Natural killer cell treated with Interleukin-12 subunit alpha and Interleukin-12 subunit beta and Interleukin-15 and Interleukin-18, amount 100 ng/mL, for 72 hours (primary cell): ENCODE results near the gene FAM193B. TPM values are rescaled to one million over a fixed set of nuclear protein-coding genes. Genes with fewer than 3 reads are reported as not detected.

ENCODE experiments used
- ATAC-seq, 2 donors: fragments of 150-1000 bp; cut with Tn5 transposase in 1 of 2; sonication (Bioruptor Pico), chemical (Tn5 transposase) in 1 of 2; 2 replicates each; pipeline ENCODE4 v1.10.0; 2021
- DNase-seq: peaks from one replicate; pipeline ENCODE4 v3.0.0; 2022; ENCODE audit warnings: low spot score
- H3K27ac Mint-ChIP-seq, 2 donors: 1 replicate in 1 of 2; 2 replicates in 1 of 2; pipeline ENCODE4 v1.8.0; 2022; ENCODE audit warnings: mixed read lengths in 2 of 2, mild to moderate bottlenecking in 1 of 2, moderate library complexity in 1 of 2
- H3K27me3 Mint-ChIP-seq, 2 donors: 1 replicate in 1 of 2; 2 replicates in 1 of 2; pipeline ENCODE4 v1.8.0; 2022; ENCODE audit warnings: mixed read lengths in 2 of 2
- H3K36me3 Mint-ChIP-seq: one replicate; pipeline ENCODE4 v1.8.0; 2022; ENCODE audit warnings: mixed read lengths
- H3K4me1 Mint-ChIP-seq, 2 donors: 1 replicate in 1 of 2; 2 replicates in 1 of 2; pipeline ENCODE4 v1.8.0; 2022; ENCODE audit warnings: low read depth in 2 of 2, mixed read lengths in 2 of 2, mild to moderate bottlenecking in 1 of 2
- H3K4me3 Mint-ChIP-seq: one replicate; pipeline ENCODE4 v1.8.0; 2022; ENCODE audit warnings: mixed read lengths
- H3K9me3 Mint-ChIP-seq: 2 replicates; pipeline ENCODE4 v1.8.0; 2022; ENCODE audit warnings: mixed read lengths
- total RNA-seq, 2 donors: library from RNA; stranded (reverse); gene quantifications; one replicate each; pipeline ENCODE4 v1.2.3, GENCODE V29; 2022

Gene FAM193B
- total RNA-seq, 2 donors from 2014 or later: 57.9 to 135 TPM

- Mint-ChIP-seq H3K27ac (no peak overlapping the region), H3K4me3 (no peak overlapping the region), H3K36me3 (no peaks in the 10 kb centered on the region), H3K4me1 (peaks cover 12% of the 10 kb centered on the region in 2 donors), H3K9me3 (no peaks in the 10 kb centered on the region), H3K27me3 (no peaks in the 10 kb centered on the region)
- ATAC-seq: no peak
- no peak for DNase-seq
Observed at GRCh38 chr5:177557796-177558195, 3.4 kb upstream of the FAM193B start.

DNA sequence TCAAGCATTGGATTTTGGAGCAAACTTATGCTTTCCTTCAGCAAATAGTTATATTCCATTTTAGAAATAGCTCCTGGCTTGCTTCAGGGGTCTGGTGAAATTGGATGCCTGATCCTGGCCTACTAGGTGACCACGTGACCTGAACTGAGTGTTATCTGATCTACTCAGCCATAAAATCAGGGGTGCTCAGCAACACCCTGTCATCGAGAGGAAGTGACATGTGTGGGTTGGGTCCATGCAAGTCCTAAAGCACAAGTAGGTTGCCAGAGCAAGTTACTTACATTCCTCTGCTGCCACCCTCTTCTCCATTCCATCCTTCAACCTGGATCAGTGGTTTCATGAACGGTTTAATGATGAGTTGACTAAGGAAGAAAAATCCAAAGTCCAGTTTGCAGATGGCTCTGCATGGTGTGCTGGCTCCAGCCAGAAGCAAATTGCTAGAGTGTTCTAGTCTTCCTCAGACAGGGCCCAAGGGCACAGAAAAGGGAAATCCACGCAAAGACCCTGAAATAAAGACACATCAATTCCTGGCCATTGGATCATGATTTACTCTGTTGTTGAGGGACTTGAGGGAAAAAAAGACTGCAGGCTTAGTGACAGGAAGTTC lies 2.8 kb upstream of the FAM193B start:
- no peak overlapping the region for H3K27ac Mint-ChIP-seq
- peaks cover 18 to 19% of the 10 kb centered on the region in 2 donors for H3K4me1 Mint-ChIP-seq
- H3K27me3 Mint-ChIP-seq: no peaks in the 10 kb centered on the region
- H3K4me3 Mint-ChIP-seq: no peak overlapping the region
- DNase-seq (no peak), ATAC-seq (no peak)
- peaks cover 2% of the 10 kb centered on the region for H3K36me3 Mint-ChIP-seq
- no peaks in the 10 kb centered on the region for H3K9me3 Mint-ChIP-seq

GRCh38 chr5:177555665-177556064 lies 1.3 kb upstream of the FAM193B start:
- H3K4me1 Mint-ChIP-seq: peaks cover 20 to 22% of the 10 kb centered on the region in 2 donors
- DNase-seq (no peak), ATAC-seq (no peak)
- no peak overlapping the region for H3K27ac Mint-ChIP-seq
- no peaks in the 10 kb centered on the region for H3K9me3 Mint-ChIP-seq
- peaks cover 6% of the 10 kb centered on the region for H3K36me3 Mint-ChIP-seq
- peak overlapping the region; percentile 92 for H3K4me3 Mint-ChIP-seq
- H3K27me3 Mint-ChIP-seq: no peaks in the 10 kb centered on the region

DNA sequence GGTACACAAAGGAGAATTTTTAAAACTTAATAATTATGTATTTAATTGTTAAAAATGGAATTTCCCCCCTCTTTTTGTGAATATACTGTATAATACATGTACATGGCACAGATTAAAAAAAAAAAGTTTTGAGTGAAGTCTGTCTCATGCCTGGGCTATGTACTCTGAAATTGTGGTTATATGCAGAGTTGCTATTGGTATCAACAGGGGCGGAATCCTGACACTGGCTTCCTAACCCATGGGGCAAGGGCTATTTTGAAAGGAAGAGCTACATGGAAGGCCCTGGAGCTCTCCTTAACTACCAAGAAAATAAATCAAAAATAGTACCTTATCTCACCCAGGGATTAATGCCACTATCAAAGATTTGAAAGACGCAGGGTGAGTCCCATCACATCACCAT lies 865 bp upstream of the FAM193B start:
- H3K4me1 Mint-ChIP-seq: peaks cover 20 to 24% of the 10 kb centered on the region in 2 donors
- H3K4me3 Mint-ChIP-seq: peak overlapping the region; percentile 92
- ATAC-seq: no peak
- no peaks in the 10 kb centered on the region for H3K9me3 Mint-ChIP-seq
- H3K27ac Mint-ChIP-seq: peak overlapping the region; percentile 80 to 94
- H3K36me3 Mint-ChIP-seq: peaks cover 6% of the 10 kb centered on the region
- DNase-seq: no peak
- H3K27me3 Mint-ChIP-seq: no peaks in the 10 kb centered on the region

GRCh38 chr5:177553671-177554429 lies 513 bp downstream of the FAM193B start:
- Mint-ChIP-seq H3K27ac (peak overlapping the region; percentile 80 to 94), H3K36me3 (peaks cover 6% of the 10 kb centered on the region), H3K4me3 (peak overlapping the region; percentile 92), H3K27me3 (no peaks in the 10 kb centered on the region), H3K4me1 (peaks cover 21 to 26% of the 10 kb centered on the region in 2 donors), H3K9me3 (no peaks in the 10 kb centered on the region)
- ATAC-seq: peak; percentile 60 to 69
- DNase-seq: peak; percentile 65

DNA sequence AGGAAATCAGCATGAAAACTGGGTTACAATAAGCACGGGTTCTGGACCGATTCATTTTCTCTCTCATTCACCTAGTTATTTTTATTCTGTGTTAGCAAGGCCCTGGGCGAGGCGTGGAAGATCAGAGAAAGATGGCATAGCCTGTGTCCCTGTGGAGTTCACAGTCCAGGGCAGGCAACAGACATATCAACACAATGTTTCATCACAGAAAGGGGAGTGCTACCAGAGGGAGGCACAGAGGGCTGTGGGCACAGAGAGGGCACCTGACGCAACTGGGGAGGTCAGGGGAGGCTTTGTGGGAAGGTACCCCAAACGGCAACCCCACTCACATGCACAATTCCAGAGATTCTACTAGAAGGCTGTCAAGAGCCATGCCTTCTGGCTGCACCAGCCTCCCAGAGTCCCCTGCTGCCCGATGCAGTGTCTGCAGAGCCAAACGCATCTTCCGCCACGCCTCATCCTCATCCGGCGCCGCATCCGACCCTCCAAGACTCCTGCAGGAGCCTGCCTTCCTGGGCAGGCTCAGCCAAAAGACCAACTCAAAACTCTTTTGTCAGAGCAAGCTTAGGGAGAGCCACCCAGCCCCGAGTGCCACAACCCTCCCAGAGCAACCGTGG lies 1.4 kb downstream of the FAM193B start:
- Mint-ChIP-seq H3K4me3 (peak overlapping the region; percentile 55), H3K4me1 (peaks cover 27 to 30% of the 10 kb centered on the region in 2 donors), H3K27ac (peak overlapping the region; percentile 32 to 75), H3K27me3 (no peaks in the 10 kb centered on the region), H3K36me3 (peaks cover 6% of the 10 kb centered on the region), H3K9me3 (no peaks in the 10 kb centered on the region)
- no peak for DNase-seq
- ATAC-seq: no peak

DNA sequence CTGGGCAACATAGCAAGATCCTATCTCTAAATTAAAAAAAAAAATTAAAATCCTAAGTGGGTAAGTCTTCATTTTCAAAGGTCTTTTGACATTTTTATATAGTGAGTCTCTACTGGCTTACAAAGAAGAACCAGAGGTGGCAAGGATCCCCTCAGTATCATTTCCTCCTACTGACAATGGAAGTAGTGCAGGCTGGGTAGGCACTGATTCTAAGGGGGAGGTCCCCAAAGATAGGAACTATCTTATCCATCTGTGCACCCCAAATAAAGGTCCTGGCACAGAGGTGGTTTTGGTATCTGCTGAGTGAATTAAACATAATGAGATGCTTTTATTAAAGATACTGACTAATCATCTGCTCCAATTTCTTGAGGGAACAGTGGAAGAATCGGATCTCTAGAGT lies 4.2 kb downstream of the FAM193B start:
- Mint-ChIP-seq H3K27me3 (no peaks in the 10 kb centered on the region), H3K27ac (no peak overlapping the region), H3K4me1 (peaks cover 40 to 47% of the 10 kb centered on the region in 2 donors), H3K4me3 (no peak overlapping the region), H3K36me3 (peaks cover 6% of the 10 kb centered on the region), H3K9me3 (no peaks in the 10 kb centered on the region)
- ATAC-seq: no peak
- DNase-seq: no peak

DNA sequence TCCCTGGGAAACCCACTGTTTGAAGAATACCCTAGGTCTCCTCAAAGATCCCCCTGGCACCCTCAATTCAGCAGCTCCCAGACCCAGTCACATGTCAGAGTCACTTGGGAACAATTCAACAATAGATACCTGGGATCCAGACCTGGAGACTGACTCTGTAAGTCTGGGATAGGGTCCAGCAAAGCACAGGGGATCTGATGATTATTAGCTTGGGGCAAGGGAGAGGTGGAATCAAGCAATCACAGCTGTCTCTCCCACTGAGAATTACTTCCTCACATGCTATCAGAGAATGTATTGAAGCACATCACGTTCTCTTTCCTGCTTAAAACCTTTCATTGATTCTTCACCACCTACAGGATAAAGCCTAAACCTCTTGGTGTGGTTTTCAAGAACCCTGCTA lies 5.9 kb downstream of the FAM193B start:
- no peak for ATAC-seq
- Mint-ChIP-seq H3K9me3 (no peaks in the 10 kb centered on the region), H3K27ac (no peak overlapping the region), H3K27me3 (no peaks in the 10 kb centered on the region), H3K4me1 (peaks cover 33 to 47% of the 10 kb centered on the region in 2 donors), H3K4me3 (no peak overlapping the region), H3K36me3 (peaks cover 6% of the 10 kb centered on the region)
- no peak for DNase-seq

DNA sequence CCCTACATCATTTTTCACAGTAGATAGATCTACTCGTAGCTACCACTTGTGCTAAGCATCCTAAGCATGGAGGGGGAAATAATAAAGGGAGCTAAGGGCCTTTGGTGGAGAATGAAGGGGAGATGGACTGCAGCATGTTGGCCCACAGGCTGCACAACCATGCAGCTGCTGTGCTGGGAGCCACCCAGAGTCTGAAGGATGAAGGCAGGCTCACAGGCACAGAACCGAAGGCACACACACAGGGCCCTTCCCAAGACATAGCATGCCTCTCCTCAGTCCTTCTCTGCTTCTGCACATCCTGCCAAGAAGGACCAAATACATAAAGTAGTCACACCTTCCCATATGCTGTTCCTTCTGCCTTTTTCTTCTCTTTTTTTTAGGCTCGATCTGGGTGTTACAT lies 6.6 kb downstream of the FAM193B start:
- Mint-ChIP-seq H3K27me3 (no peaks in the 10 kb centered on the region), H3K9me3 (no peaks in the 10 kb centered on the region), H3K36me3 (peaks cover 8% of the 10 kb centered on the region), H3K4me3 (no peak overlapping the region), H3K27ac (peak overlapping the region in 1 of 2 donors; percentile 2), H3K4me1 (peaks cover 30 to 45% of the 10 kb centered on the region in 2 donors)
- no peak for ATAC-seq
- no peak for DNase-seq

DNA sequence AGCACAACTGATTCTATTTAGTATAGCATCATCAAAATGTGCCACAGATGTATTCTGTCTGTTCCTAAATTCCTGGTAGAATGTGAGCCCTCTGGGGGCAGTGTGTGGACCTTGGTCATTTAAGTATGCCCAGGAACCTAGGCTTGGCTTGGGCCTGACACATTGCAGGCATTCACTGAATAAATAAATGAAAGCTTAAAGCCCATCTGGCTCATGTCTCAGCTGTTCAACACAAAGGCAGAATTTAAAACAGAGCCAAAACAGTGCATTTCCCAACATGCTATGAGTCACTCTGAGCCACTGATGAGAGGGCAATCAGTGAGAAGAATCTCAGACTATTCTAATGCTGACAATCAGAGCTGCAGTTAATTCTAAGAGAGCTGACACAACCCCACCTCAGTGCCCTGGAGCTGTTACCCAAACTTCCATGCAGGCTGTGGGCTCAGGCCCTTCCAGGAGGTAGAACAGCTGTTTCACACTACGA lies 8.1 kb downstream of the FAM193B start:
- Mint-ChIP-seq H3K4me1 (peaks cover 26 to 42% of the 10 kb centered on the region in 2 donors), H3K9me3 (no peaks in the 10 kb centered on the region), H3K4me3 (peak overlapping the region; percentile 46), H3K36me3 (peaks cover 8% of the 10 kb centered on the region), H3K27me3 (no peaks in the 10 kb centered on the region), H3K27ac (peak overlapping the region; percentile 12 to 76)
- DNase-seq (no peak), ATAC-seq (peak; percentile 55 to 59)

GRCh38 chr5:177545487-177546257 lies 8.7 kb downstream of the FAM193B start:
- Mint-ChIP-seq H3K9me3 (no peaks in the 10 kb centered on the region), H3K36me3 (peaks cover 8% of the 10 kb centered on the region), H3K4me3 (peak overlapping the region; percentile 46), H3K4me1 (peaks cover 30 to 46% of the 10 kb centered on the region in 2 donors), H3K27ac (peak overlapping the region; percentile 12 to 76), H3K27me3 (no peaks in the 10 kb centered on the region)
- ATAC-seq: no peak
- no peak for DNase-seq

GRCh38 chr5:177542816-177543465 lies 11.4 kb downstream of the FAM193B start:
- H3K27me3 Mint-ChIP-seq: no peaks in the 10 kb centered on the region
- no peaks in the 10 kb centered on the region for H3K9me3 Mint-ChIP-seq
- H3K4me1 Mint-ChIP-seq: peaks cover 28 to 46% of the 10 kb centered on the region in 2 donors
- peaks cover 8% of the 10 kb centered on the region for H3K36me3 Mint-ChIP-seq
- no peak overlapping the region for H3K4me3 Mint-ChIP-seq
- peak overlapping the region in 1 of 2 donors; percentile 15 for H3K27ac Mint-ChIP-seq
- no peak for ATAC-seq
- no peak for DNase-seq

- H3K36me3 Mint-ChIP-seq: peaks cover 8% of the 10 kb centered on the region
- H3K9me3 Mint-ChIP-seq: no peaks in the 10 kb centered on the region
- H3K4me3 Mint-ChIP-seq: no peak overlapping the region
- H3K4me1 Mint-ChIP-seq: peaks cover 17 to 34% of the 10 kb centered on the region in 2 donors
- ATAC-seq (peak in 1 of 2 donors; percentile 49), DNase-seq (no peak)
- H3K27ac Mint-ChIP-seq: no peak overlapping the region
- no peaks in the 10 kb centered on the region for H3K27me3 Mint-ChIP-seq
Observed at GRCh38 chr5:177540438-177540837, 13.9 kb downstream of the FAM193B start.
